Measurements from ENCODE around the gene FBXW5. TPM values are rescaled to one million over a fixed set of nuclear protein-coding genes. Genes with fewer than 3 reads are reported as not detected.

The FBXW5 gene
- total RNA-seq, 2 donors from 2014 or later: 67.7 to 74.9 TPM

DNA sequence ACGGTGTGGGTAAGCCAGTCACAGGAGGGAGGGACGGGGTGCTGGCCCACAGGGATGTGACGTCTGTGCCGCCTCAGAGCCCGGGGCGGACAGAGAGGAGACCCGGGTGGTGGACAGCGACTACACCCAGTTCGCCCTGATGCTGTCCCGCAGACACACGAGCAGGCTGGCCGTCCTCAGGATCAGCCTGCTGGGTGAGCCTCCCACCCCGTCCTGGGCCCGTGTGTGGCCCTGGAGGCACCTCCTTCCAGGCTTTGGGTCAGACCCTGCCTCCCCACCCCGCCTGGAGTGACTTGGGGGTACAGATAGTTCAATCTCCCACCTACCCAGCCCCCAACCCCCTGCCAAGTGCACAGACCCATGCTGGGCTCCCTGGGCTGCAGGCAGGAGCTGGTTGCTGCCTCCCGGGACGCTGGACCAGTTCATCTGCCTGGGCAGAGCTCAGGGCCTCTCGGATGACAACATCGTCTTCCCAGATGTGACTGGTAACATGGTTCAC, 9.3 kb upstream of the FBXW5 start:
- ATAC-seq (replicated peaks in 1 of 2): no peak
- Mint-ChIP-seq H3K9me3 (peaks cover 4 to 5% of the 10 kb centered on the region in 2 donors), H3K36me3 (ENCODE audit: insufficient read depth in 2 of 2) (peaks cover 2 to 3% of the 10 kb centered on the region in 2 donors), H3K4me3 (no peak overlapping the region), H3K27me3 (ENCODE audit: low read depth) (no peaks in the 10 kb centered on the region), H3K27ac (no peak overlapping the region), H3K4me1 (ENCODE audit: low read depth) (peaks cover 7% of the 10 kb centered on the region)
- no peak for DNase-seq

DNA sequence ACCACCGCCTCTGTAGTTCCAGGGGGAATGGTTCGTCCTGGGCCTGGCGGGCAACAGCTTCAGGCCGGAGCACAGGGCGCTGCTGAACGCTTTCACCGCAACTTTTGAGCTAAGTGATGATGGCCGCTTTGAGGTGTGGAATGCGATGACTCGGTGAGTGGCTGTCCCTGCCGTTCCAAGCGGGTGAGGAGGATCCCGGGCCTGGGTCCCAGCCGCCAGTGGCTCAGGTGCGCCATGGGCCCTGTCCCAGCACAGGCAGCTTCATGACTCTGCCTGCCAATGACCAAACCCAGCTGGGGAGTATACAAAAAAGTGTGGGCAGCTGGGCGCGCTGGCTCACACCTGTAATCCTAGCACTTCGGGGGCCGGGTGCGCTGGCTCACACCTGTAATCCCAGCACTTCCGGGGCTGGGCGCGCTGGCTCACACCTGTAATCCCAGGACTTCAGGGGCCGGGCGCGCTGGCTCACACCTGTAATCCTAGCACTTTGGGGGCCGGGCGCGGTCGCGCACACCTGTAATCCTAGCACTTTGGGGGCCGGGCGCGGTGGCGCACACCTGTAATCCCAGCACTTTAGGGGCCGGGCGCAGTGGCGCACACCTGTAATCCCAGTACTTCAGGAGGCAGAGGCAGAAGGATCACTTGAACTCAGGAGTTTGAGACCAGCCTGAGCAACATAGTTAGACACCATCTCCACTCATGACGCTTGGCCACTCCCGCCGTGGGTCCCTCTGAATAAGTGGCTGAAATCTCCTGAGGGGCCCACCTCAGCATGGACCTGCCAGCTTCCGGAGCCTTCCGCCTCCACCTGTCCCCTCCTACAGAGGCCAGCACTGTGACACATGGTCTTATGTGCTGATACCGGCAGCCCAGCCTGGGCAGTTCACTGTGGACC, 8.6 kb upstream of the FBXW5 start:
- no peak for ATAC-seq (replicated peaks in 1 of 2)
- H3K27ac Mint-ChIP-seq: no peak overlapping the region
- H3K27me3 Mint-ChIP-seq (ENCODE audit: low read depth): no peaks in the 10 kb centered on the region
- H3K4me1 Mint-ChIP-seq (ENCODE audit: low read depth): peaks cover 14% of the 10 kb centered on the region
- H3K9me3 Mint-ChIP-seq: peaks cover 4 to 5% of the 10 kb centered on the region in 2 donors
- H3K36me3 Mint-ChIP-seq (ENCODE audit: insufficient read depth in 2 of 2): peaks cover 2 to 3% of the 10 kb centered on the region in 2 donors
- H3K4me3 Mint-ChIP-seq: no peak overlapping the region
- no peak for DNase-seq

DNA sequence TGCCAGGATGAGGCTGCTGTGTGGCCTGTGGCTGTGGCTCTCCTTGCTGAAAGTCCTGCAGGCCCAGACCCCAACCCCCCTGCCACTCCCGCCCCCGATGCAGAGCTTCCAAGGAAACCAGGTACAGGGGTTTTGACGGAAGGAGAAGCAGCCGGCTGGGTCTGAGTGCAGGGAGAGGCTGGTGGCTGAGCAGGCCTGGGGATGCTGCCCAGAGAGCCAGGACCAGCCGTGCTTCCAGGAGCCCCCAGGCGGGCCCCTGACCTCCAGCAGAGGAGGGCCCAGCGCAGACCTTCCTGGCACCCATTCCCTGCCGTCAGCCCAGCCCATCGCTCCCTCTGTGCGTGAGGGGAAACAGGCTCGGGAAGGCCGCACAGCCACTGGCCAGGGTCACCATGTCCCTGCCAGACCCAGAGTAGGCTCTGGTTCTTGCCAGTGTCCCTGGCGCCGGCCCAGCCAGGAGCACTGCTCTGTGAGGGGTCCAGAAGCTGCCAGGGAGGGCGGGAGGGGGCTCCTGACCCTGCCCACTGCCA, 7.8 kb upstream of the FBXW5 start:
- Mint-ChIP-seq H3K4me3 (no peak overlapping the region), H3K27ac (no peak overlapping the region), H3K27me3 (ENCODE audit: low read depth) (no peaks in the 10 kb centered on the region), H3K9me3 (peaks cover 4 to 5% of the 10 kb centered on the region in 2 donors), H3K4me1 (ENCODE audit: low read depth) (peaks cover 15% of the 10 kb centered on the region), H3K36me3 (ENCODE audit: insufficient read depth in 2 of 2) (peaks cover 2 to 3% of the 10 kb centered on the region in 2 donors)
- DNase-seq (no peak), ATAC-seq (replicated peaks in 1 of 2) (no peak)

DNA sequence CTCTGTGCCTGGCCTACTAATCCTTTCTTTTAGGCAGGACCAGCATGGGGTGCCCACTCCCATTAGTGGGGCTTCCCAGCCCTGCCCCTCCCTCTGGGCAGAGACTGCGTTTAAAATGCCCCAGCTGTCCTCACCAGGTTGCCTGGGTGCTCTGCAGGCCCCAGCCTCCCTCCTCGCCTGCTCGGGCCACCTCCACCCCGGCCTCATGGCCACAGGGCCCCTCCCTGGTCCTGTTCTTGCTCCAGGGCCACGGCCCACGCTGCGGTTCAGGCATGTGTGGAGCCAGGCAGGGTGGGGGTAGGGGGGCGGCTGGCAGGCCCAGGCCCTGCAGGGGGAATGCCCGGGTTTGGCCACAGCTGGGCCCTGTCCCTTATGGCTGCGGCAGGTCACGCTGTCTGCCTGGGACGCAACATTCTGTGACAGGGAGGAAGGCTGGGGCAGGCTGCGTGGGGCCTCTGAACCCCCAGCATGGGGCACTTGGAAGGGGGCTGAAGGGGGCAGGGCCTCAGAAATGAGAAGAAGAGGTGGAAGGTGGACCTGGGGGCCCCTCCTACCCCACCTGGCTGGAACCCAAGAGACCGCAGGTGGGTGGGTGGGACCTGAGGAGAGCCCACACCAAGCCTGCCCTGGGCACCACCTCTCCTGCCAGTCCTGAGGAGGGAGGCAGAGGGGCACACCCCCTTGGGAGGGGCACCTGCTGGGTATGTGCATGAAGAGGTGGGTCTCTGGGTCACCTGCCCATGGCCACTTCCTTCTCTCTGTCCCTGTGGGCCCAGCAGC, 7.2 kb upstream of the FBXW5 start, which contains the start of gene LCN12:
Gene LCN12, plus strand, starts transcription at position 733 of the 780 bp plus-strand sequence. CDS start 55 bp downstream, outside the sequence.
- H3K4me3 Mint-ChIP-seq: no peak within 1 kb of the TSS
- no peak within 1 kb of the TSS for H3K27ac Mint-ChIP-seq
- H3K27me3 Mint-ChIP-seq (ENCODE audit: low read depth): no peaks in the 10 kb centered on the region
- H3K4me1 Mint-ChIP-seq (ENCODE audit: low read depth): peaks cover 15% of the 10 kb centered on the region
- peaks cover 1 to 2% of the 10 kb centered on the region in 2 donors for H3K36me3 Mint-ChIP-seq (ENCODE audit: insufficient read depth in 2 of 2)
- DNase-seq (no peak), ATAC-seq (replicated peaks in 1 of 2) (no peak)
- peaks cover 3 to 4% of the 10 kb centered on the region in 2 donors for H3K9me3 Mint-ChIP-seq

DNA sequence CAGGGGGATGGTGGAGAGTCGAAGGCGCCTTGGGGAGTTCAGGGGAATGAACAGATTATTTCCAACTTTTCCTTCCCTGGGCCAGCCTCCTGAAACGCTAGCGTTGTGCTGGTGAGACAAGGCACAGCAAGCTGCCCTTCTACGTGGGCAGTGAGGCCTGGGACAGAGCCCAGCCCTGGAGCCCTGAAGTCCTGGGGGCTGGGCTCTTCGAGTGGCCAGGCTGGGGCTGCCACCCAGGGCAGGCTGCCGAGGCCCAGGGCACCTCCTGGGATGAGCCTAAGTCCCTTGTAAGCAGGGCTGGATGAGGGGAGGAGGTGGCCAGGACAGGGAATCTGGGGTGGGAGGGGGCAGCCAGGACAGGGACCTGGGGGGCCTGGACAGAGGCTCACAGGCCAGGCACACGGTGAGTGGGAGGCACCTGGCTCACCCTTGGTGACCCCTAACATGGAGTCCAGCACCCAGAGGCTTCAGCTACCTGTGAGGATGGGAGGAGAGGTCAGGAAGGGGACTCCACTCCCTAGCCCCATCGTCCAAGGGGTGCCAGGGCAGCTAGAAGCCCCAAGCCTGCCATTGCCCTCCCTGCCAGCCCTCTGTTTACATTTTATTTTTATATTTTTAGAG, 6.2 kb upstream of the FBXW5 start:
- no peaks in the 10 kb centered on the region for H3K9me3 Mint-ChIP-seq
- no peak overlapping the region for H3K27ac Mint-ChIP-seq

DNA sequence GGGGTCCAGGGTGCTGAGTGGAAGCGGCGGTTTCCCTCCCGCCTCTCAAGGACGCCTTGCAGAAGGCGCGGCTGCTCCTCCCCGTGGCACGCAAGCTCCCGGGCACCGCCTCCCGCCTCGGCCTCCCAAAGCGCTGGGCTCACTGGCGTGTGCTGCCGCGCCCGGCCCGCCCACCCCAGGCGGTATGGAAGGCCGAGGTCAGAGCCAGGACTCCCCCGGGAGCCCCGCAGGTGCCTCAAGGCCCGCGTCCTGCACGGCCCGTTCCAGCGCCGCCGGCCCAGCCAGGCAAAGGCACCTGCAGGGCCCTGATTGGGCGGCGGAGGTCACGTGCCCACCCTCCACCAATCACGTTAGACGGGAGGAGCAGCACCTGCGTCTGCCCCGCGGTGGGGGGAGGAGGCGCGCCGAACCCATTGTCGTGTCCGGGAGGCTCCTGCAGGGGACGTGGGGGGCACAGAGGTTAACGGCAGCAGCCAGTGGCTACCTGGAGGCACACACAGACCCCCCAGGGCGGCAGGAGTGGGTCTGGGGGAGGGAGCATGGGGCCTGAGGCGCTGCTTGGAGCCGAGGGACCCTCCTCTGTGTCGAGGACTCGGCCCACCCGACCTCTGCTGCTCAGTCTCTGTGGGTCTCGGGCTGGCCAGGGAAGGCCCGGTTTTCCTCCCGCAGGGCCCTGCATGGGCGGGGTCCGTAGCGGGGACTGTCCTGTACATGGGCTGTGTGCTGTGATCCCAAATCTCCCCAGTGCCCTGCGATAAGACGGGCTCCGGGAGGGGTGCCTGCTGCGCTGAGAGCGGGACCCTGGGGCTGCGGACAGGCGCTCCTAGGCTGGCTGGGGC, 5.5 kb upstream of the FBXW5 start:
- H3K4me3 Mint-ChIP-seq: peak overlapping the region; percentile 87 to 94
- H3K27ac Mint-ChIP-seq: peak overlapping the region; percentile 49
- DNase-seq (peak; percentile 96 to 98), ATAC-seq (replicated peaks in 1 of 2) (peak; percentile 94 to 96)
- peaks cover 19% of the 10 kb centered on the region for H3K4me1 Mint-ChIP-seq (ENCODE audit: low read depth)
- no peaks in the 10 kb centered on the region for H3K9me3 Mint-ChIP-seq
- H3K27me3 Mint-ChIP-seq (ENCODE audit: low read depth): no peaks in the 10 kb centered on the region
- no peaks in the 10 kb centered on the region for H3K36me3 Mint-ChIP-seq (ENCODE audit: insufficient read depth in 2 of 2)

More for the DNA sequence above, 6.2 kb upstream of the FBXW5 start:
- Mint-ChIP-seq H3K27me3 (ENCODE audit: low read depth) (no peaks in the 10 kb centered on the region), H3K4me1 (ENCODE audit: low read depth) (peaks cover 15% of the 10 kb centered on the region), H3K4me3 (peak overlapping the region; percentile 87 to 94), H3K36me3 (ENCODE audit: insufficient read depth in 2 of 2) (no peaks in the 10 kb centered on the region)
- ATAC-seq (replicated peaks in 1 of 2) (no peak), DNase-seq (no peak)

DNA sequence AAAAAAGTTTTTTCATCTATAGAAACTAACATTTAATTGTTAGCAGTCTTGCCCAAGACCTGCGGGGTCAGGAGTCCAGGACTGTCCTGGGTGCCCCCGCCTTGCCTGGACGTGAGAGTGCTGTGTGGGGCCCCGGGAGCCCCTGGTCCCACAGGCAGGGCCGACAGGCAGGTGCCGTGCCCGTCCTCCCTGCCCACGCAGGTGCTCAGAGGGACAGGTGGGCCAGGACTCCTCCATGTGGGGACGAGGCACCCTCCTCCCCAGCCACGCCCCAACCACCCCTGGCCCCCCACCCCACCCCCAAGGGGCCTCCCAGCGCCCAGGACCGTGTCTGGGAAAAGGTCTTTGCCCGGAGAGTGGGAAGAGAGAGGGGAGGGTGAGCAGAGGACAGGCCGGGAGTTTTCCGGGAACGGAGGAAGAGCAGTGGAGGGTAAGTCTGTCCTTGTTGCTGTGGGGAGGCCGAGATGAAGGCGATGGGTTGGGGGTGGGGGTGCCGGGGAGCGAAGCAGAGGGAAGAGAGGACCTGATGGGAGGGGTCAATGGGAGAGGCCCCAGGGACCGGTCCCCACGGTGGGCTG, 4.8 kb upstream of the FBXW5 start:
- no peaks in the 10 kb centered on the region for H3K9me3 Mint-ChIP-seq
- no peaks in the 10 kb centered on the region for H3K36me3 Mint-ChIP-seq (ENCODE audit: insufficient read depth in 2 of 2)
- ATAC-seq (replicated peaks in 1 of 2): no peak
- no peak for DNase-seq
- peak overlapping the region; percentile 79 to 81 for H3K4me3 Mint-ChIP-seq
- peak overlapping the region; percentile 57 for H3K27ac Mint-ChIP-seq
- peaks cover 24% of the 10 kb centered on the region for H3K4me1 Mint-ChIP-seq (ENCODE audit: low read depth)
- no peaks in the 10 kb centered on the region for H3K27me3 Mint-ChIP-seq (ENCODE audit: low read depth)

DNA sequence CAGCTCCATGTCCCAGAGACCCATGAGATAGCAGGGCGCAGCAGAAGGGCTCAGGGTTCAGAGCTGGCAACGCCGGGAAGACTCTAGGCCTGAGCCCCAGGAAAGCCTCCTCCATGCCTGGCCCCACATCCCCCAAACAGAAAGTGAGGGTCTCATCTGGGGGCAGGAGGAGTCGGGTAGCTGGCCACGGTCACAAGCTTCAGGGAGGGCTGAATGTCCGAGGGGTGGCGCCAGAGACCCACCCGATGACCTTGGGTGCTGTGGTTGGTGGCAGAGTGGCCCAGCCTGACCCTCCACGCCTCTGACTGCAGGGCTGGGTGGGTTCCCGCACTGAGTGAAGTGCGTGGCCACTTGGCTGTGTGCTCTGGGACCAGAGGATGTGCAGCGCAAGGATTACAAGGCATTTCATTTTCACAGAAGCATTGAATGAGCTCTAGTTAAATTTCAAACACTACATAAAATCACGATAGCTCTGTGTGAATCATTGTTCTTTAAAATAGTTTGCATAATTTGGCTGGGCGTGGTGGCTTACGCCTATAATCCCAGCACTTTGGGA, 3.5 kb upstream of the FBXW5 start:
- no peak for ATAC-seq (replicated peaks in 1 of 2)
- peak in 1 of 2 donors; percentile 41 for DNase-seq
- Mint-ChIP-seq H3K36me3 (ENCODE audit: insufficient read depth in 2 of 2) (no peaks in the 10 kb centered on the region), H3K4me3 (peak overlapping the region; percentile 32 to 81), H3K27ac (no peak overlapping the region), H3K27me3 (ENCODE audit: low read depth) (no peaks in the 10 kb centered on the region), H3K4me1 (ENCODE audit: low read depth) (peaks cover 24% of the 10 kb centered on the region), H3K9me3 (no peaks in the 10 kb centered on the region)

DNA sequence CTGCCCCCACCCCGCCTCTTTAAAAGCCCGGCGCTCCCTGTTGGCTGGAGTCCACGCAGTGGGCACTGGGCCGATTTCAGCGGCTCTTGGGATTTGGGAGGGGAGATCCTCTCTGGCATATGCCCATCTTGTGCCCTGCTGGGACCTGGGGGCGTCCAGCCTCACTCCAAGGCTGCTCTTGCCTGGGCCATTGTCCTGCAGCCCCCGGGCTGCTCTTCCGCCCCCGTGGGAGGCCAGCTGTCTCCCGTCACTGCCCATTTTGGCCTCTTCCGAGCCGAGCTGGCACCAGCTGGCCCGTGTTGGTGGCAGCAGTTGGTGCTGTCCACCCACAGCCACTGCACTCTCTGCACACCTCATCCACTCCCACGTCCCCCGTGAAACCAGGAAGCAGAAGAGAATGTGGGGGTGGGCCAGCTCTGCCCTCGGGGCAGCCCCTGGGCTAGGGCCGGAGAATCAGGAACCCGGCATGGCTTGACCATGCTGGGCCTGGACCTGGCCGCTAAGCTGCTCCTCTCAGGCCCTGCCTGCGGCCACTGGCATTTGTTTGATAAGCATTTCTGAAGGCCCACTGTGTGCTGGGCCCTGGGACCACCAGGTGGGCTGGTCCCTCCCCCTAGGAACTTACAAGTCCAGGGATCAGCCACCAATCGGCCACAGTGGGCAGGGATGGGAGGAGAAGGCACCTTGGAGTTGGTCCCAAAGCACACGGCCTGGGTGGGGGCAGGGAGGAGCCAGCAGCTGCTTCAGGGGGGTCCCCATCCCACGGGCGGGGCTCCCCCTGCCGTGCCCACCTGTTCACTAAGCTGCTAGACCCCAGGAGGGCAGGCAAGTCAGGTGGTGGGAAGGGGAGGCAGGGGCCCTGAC, 2.7 kb upstream of the FBXW5 start:
- Mint-ChIP-seq H3K27me3 (ENCODE audit: low read depth) (no peaks in the 10 kb centered on the region), H3K4me3 (no peak overlapping the region), H3K4me1 (ENCODE audit: low read depth) (peaks cover 24% of the 10 kb centered on the region), H3K36me3 (ENCODE audit: insufficient read depth in 2 of 2) (no peaks in the 10 kb centered on the region), H3K9me3 (no peaks in the 10 kb centered on the region), H3K27ac (no peak overlapping the region)
- ATAC-seq (replicated peaks in 1 of 2): no peak
- DNase-seq: no peak

DNA sequence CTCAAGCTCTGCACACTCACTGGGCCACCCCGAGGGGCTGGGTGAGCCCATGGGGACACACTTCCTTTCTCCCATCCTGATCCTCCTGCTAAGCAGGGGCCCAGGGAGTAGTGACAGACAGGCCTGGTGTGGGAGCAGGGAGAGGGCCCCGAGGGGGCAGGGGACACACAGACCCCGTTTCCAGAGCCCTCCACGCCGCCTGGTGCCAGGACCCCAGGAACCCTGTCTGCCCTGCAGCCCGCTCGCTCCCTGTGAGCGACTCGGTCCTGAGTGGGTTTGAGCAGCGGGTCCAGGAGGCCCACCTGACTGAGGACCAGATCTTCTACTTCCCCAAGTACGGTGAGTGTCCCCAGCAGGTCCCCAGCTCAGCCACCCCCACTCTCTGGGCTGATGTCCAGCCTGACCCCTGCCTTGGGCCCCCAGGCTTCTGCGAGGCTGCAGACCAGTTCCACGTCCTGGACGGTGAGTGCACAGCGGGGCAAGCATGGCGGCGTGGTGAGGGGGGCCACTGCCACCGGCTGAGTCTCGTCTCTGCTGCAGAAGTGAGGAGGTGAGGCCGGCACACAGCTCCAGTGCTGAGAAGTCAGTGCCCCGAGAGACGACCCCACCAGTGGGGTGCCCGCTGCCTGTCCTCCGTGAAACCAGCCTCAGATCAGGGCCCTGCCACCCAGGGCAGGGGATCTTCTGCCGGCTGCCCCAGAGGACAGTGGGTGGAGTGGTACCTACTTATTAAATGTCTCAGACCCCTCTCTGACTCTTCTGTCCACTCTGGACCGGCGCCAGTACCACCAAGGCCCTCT, 1.9 kb upstream of the FBXW5 start:
- H3K27ac Mint-ChIP-seq: no peak overlapping the region
- no peaks in the 10 kb centered on the region for H3K27me3 Mint-ChIP-seq (ENCODE audit: low read depth)
- DNase-seq (no peak), ATAC-seq (replicated peaks in 1 of 2) (no peak)
- H3K9me3 Mint-ChIP-seq: no peaks in the 10 kb centered on the region
- peaks cover 0 to 1% of the 10 kb centered on the region in 2 donors for H3K36me3 Mint-ChIP-seq (ENCODE audit: insufficient read depth in 2 of 2)
- peaks cover 24% of the 10 kb centered on the region for H3K4me1 Mint-ChIP-seq (ENCODE audit: low read depth)
- H3K4me3 Mint-ChIP-seq: no peak overlapping the region
